SK-N-MC (cell line): ENCODE results near the gene B4GALT6.

ENCODE experiments used
- DNase-seq: peaks from one replicate; pipeline ENCODE4 v3.0.0-alpha.2; 2011; ENCODE audit warnings: low read depth, low spot score
- H3K27ac ChIP-seq: fragments of 200-600 bp; sonication (generic); 2 replicates; pipeline ENCODE4 v1.5.1; 2016; ENCODE audit warnings: mixed run types
- H3K36me3 ChIP-seq: fragments of 200-600 bp; sonication (generic); 2 replicates; pipeline ENCODE4 v1.6.1; 2017; ENCODE audit warnings: antibody characterized with exemption, low read length, mixed read lengths; ENCODE audit not compliant: insufficient read depth
- H3K4me3 ChIP-seq: fragments of 200-600 bp; sonication (generic); 2 replicates; pipeline ENCODE4 v1.5.1; 2016
- H3K9ac ChIP-seq: fragments of 200-600 bp; sonication (generic); 2 replicates; pipeline ENCODE4 v1.8.0; 2017; ENCODE audit warnings: mixed run types, mixed read lengths; ENCODE audit not compliant: insufficient read length
- H3K9me3 ChIP-seq: fragments of 200-600 bp; sonication (generic); 2 replicates; pipeline ENCODE4 v1.6.1; 2017; ENCODE audit warnings: low read depth, mild to moderate bottlenecking, antibody characterized with exemption, low read length, moderate library complexity, mixed read lengths
- EZH2 ChIP-seq: fragments of 200-600 bp; sonication (generic); IDR thresholded peaks from one replicate; pipeline ENCODE4 v1.6.1; 2017; ENCODE audit warnings: antibody characterized with exemption
- FOXP2 ChIP-seq: optimal IDR thresholded peaks from 2 replicates; pipeline ENCODE3; 2011; ENCODE audit warnings: mild to moderate bottlenecking, moderate library complexity; ENCODE audit not compliant: insufficient read depth; ENCODE audit errors: extremely low read length, control extremely low read depth
- POLR2AphosphoS5 ChIP-seq: IDR thresholded peaks from 2 replicates; pipeline ENCODE4 v1.6.1; 2012; ENCODE audit warnings: mild to moderate bottlenecking, low read depth, low read length, borderline replicate concordance

The B4GALT6 gene

GRCh38 chr18:31587529-31587928 lies 96.9 kb downstream of the B4GALT6 start:
- TF ChIP-seq FOXP2 (no peak), EZH2 (no peak), POLR2AphosphoS5 (no peak)
- no peak overlapping the region for H3K4me3 ChIP-seq
- no peak for DNase-seq
- H3K36me3 ChIP-seq, result no peaks in the 10 kb centered on the region
- H3K27ac ChIP-seq, result no peak overlapping the region
- no peaks in the 10 kb centered on the region for H3K9me3 ChIP-seq
- H3K9ac ChIP-seq, result no peak overlapping the region

DNA sequence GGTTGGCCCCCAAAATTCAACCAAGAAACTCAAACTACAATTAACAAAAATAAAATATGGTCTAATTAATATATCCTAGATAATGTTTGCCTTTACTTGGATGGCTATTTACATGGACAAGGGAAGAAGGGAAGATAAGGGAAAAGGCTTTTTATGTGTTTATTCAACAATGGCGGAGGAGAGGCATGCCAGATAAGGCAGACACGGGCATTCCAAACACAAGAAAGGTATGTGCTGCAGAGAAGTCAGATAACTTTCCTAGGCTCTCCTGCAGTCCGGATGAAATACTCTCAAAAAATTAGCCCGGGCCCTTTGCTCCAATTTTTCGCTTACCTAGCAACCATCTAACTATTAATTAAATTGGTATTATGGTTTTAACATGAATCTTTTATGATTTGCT lies 97.8 kb downstream of the B4GALT6 start:
- Histone ChIP-seq H3K4me3 (no peak overlapping the region), H3K36me3 (no peaks in the 10 kb centered on the region), H3K9ac (no peak overlapping the region), H3K9me3 (no peaks in the 10 kb centered on the region), H3K27ac (no peak overlapping the region)
- no peak for DNase-seq
- TF ChIP-seq POLR2AphosphoS5 (no peak), FOXP2 (no peak), EZH2 (no peak)

- no peak for DNase-seq
- Histone ChIP-seq H3K27ac (no peak overlapping the region), H3K4me3 (no peak overlapping the region), H3K9ac (no peak overlapping the region), H3K9me3 (no peaks in the 10 kb centered on the region), H3K36me3 (no peaks in the 10 kb centered on the region)
- TF ChIP-seq FOXP2 (no peak), POLR2AphosphoS5 (no peak), EZH2 (no peak)
Observed at GRCh38 chr18:31585991-31586390, 98.4 kb downstream of the B4GALT6 start.

- Histone ChIP-seq H3K27ac (no peak overlapping the region), H3K4me3 (no peak overlapping the region), H3K36me3 (no peaks in the 10 kb centered on the region), H3K9ac (no peak overlapping the region), H3K9me3 (no peaks in the 10 kb centered on the region)
- DNase-seq, result no peak
- TF ChIP-seq FOXP2 (no peak), POLR2AphosphoS5 (no peak), EZH2 (no peak)
Observed at GRCh38 chr18:31583185-31583854, 101.1 kb downstream of the B4GALT6 start.

- Histone ChIP-seq H3K9me3 (no peaks in the 10 kb centered on the region), H3K27ac (no peak overlapping the region), H3K9ac (no peak overlapping the region), H3K4me3 (no peak overlapping the region), H3K36me3 (no peaks in the 10 kb centered on the region)
- no peak for DNase-seq
- no peak for TF ChIP-seq POLR2AphosphoS5
- no peak for TF ChIP-seq FOXP2
- no peak for TF ChIP-seq EZH2
Observed at GRCh38 chr18:31581498-31582197, 102.7 kb downstream of the B4GALT6 start.

DNA sequence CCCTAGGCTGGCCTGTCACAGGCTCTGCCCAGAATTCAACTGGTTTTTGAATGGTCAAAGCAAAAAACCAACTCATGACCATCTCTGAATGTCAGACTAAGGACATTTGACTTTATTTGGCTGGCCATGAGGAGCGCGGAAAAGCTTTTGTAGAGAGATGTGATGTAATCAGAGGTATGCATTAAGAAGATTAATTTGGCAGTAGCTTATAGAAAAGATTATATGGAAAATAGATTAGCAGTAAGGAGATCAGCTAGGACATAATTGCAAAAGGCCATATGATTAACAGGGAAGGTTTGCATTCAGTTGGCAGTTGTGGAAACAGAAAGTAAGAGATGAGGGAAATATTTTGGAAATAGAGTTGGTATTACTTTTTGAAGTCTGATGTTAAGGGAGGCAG lies 105.0 kb downstream of the B4GALT6 start:
- Histone ChIP-seq H3K9ac (no peak overlapping the region), H3K4me3 (no peak overlapping the region), H3K9me3 (no peaks in the 10 kb centered on the region), H3K36me3 (no peaks in the 10 kb centered on the region), H3K27ac (no peak overlapping the region)
- DNase-seq, result no peak
- no peak for TF ChIP-seq FOXP2
- no peak for TF ChIP-seq EZH2
- no peak for TF ChIP-seq POLR2AphosphoS5

GRCh38 chr18:31578126-31578525 lies 106.3 kb downstream of the B4GALT6 start:
- no peak for TF ChIP-seq POLR2AphosphoS5
- no peak for TF ChIP-seq EZH2
- no peak for TF ChIP-seq FOXP2
- no peak for DNase-seq
- H3K4me3 ChIP-seq, result no peak overlapping the region
- H3K9me3 ChIP-seq, result no peaks in the 10 kb centered on the region
- H3K27ac ChIP-seq, result no peak overlapping the region
- H3K36me3 ChIP-seq, result no peaks in the 10 kb centered on the region
- no peak overlapping the region for H3K9ac ChIP-seq

DNA sequence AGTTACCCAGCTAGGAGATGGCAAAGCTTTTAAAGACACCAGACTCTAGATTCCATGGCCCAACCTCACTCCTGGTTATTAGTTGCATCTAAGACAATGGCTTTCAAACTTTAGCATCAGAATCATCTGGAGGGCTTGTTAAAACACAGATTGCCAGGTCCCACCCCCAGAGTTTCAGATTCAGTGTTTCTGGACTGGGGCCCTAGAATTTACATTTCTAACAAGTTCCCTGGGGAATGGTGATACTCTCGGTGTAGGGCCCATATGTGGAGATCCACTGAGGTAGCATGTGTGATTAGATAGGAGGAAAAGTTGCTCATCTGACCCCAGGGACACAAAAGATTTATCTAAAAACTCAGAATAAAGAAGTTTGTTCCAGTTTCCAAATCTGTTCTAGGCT lies 107.2 kb downstream of the B4GALT6 start:
- Histone ChIP-seq H3K27ac (no peak overlapping the region), H3K9ac (no peak overlapping the region), H3K36me3 (no peaks in the 10 kb centered on the region), H3K4me3 (no peak overlapping the region), H3K9me3 (no peaks in the 10 kb centered on the region)
- DNase-seq, result no peak
- TF ChIP-seq FOXP2 (no peak), POLR2AphosphoS5 (no peak), EZH2 (no peak)

GRCh38 chr18:31576670-31577069 lies 107.7 kb downstream of the B4GALT6 start:
- Histone ChIP-seq H3K9ac (no peak overlapping the region), H3K36me3 (no peaks in the 10 kb centered on the region), H3K27ac (no peak overlapping the region), H3K4me3 (no peak overlapping the region), H3K9me3 (no peaks in the 10 kb centered on the region)
- no peak for DNase-seq
- TF ChIP-seq FOXP2 (no peak), EZH2 (no peak), POLR2AphosphoS5 (no peak)
